HG03135 (cell line): Measurements from ENCODE around the gene PIPOX.
"Not testable (repeated sequence)": the region's sequence is repeated elsewhere in the genome, so short reads cannot be mapped to it uniquely, and the experiment has no call there.

ENCODE experiments used
- ATAC-seq: cut with Tn5 transposase; IDR thresholded peaks from one replicate; pipeline ENCODE4 v1.9.1; 2021; ENCODE audit warnings: mild to moderate bottlenecking, moderate library complexity; ENCODE audit not compliant: unreplicated experiment

PIPOX gene

DNA sequence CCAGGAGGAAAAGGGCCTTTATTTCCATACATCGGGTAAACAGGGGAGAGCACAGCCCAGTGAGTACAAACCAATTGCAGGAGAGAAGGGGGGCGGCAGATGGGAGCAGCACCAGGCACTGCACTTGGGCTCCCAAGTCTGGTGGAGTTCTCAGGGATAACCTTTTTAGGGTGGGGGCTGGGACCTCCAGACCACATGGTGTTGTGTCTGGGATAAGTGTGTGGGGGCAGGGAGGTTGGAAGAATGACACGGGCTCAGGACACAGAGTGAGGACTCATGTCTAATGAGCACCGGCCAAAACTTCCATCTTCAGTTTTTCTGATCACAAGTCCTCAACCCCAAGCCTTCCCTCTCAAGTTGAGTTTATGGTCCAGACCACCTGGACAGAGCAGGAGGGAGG is 30.6 kb downstream of the PIPOX start:
- no peak for ATAC-seq

GRCh38 chr17:29074488-29074887 is 31.5 kb downstream of the PIPOX start:
- ATAC-seq, result no peak

- ATAC-seq, result no peak
Measured at GRCh38 chr17:29076087-29076486, 33.1 kb downstream of the PIPOX start.

DNA sequence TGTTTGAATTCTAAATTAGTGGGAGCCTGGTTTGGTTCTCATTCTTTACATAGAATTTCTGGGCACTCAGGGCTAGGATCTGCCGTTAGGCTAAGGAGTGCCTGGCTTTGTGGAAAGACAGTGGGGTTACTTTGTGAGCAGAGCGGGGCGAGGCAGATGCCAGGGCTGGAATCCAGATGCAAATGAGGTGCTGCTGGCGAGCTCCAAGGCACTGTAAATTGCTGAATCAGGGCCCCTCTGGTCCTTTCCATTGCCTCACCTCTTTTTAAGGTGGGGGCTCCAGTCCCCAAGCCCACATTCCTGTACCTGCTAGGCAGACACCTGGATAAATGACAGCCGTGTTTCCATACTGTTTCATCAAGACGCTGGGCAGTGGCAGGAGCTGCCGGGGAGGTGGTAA is 33.8 kb downstream of the PIPOX start:
- no peak for ATAC-seq

GRCh38 chr17:29077320-29077719 is 34.4 kb downstream of the PIPOX start:
- no peak for ATAC-seq

- no peak for ATAC-seq
Measured at GRCh38 chr17:29078183-29079045, 35.5 kb downstream of the PIPOX start.

GRCh38 chr17:29079433-29079832 is 36.5 kb downstream of the PIPOX start:
- no peak for ATAC-seq

DNA sequence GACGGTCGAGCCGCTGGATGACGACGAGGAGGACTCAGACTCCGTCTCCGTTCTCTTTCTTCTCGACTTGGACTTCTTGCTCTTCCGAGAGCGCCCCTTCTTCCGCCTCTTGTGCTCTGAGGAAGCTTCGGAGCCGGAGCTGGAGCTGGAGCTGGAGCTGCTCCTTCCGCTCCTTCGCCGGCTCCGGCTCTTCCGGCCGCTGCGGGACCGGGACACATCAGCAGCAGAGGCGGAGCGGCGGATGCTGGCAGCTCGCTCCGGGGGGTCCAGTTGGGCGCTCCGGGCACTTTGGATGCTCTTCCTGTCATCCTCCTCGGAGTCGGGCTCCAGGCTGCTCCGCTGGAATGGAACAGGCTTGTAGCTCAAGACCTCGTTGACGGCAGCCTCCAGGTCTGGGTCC is 36.9 kb downstream of the PIPOX start:
- no peak for ATAC-seq

GRCh38 chr17:29080323-29080722 is 37.4 kb downstream of the PIPOX start:
- ATAC-seq, result no peak

DNA sequence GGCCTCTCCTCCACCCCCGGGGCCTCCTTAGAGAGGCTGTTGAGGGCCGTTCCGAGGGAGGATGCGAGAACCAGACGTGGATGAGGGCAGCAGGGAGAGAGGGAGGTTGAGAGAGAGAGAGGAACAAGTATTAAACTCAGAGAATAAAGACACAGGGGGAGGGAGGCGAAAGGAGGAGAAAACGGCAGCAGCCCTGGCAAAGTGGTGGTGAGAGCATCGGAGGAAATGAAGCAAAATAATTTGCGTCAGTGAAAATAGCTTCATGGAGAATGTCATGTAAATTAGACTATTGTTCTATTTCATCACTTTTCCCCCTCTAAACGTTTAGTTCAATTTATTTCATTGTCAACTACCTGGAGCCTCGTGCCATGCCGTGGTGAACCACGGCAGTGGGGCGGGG is 38.0 kb downstream of the PIPOX start:
- no peak for ATAC-seq

DNA sequence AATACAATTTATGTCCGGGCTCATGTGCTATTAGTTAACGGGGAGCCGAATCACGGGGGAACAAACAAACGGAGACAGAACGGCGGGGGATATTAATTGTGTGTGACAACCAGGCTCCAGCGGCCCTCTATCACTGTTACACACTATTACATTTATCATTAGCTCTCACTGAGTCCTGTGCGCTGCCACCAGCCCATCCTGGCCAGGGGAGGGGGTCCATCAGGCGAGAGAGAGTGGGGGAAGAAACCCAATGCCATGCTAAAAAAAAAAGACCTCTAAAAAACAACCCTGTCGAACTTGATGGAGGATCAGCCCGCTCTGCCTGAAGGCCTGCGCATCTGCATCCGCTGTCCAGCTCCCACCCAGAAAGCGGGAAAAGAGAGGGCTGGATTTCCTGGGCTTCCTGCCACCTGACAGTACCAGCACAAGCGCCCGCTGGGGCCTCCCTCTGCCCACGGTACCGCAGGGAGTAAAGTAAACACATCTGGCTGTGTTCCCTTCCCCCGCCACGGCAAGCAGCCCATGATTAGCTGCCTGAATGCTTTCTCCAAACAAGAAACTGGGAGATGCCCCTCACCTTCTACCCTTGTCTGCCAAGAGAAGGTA is 41.7 kb downstream of the PIPOX start:
- ATAC-seq, result no peak

DNA sequence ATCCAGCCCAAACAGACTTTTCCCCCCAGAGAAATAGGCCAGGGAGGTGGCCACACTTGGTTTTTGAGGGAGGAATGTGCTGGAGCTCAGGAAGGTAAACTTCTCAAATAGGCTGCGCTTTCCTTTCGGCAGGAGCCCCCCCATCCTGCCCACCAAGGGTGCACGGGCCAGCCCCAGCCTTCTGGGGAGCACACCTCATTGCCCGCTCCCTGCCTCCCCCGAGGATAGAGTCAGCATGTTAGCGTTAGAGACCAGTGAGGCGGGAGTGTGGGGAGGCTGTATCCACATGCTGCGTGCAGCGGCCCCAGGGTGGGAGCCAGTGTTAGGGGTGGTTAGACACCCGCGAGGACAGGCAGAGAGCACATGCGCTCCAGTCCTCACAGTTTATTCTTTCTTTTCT is 42.3 kb downstream of the PIPOX start:
- no peak for ATAC-seq

DNA sequence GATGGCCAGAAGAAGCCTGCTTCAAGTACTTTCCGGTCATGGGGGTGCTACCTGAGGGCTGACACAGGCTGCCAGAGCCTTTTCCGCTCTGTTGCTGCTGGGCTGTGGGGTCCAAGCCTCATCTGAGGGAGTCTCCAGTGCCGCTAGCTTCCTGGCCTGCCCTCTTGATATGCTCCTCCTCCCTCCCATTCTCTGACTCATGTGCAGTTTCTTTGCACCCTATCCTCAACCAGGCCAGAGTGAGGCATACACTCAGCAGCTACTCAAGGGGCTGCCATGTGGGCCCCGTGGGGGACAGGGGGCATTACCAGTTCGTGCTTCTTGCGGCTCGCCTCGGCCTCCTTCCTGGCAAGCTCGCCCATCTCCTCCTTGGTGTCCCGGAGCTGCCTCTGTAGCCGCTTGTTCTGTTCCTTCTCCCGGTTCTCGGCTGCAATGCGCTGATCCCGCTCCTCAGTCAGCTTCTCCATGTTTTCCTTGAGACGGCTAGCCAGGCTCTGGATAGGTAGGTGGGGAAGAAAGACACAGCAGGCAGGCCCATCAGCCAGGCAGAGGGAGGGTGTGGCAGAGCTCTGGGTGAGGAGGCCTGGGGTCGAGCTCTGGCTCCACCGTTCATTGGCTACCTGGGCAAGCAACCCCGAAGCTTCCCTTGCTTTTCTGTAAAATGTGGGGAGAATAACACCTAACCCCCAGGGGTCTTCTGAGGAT is 43.8 kb downstream of the PIPOX start:
- no peak for ATAC-seq

DNA sequence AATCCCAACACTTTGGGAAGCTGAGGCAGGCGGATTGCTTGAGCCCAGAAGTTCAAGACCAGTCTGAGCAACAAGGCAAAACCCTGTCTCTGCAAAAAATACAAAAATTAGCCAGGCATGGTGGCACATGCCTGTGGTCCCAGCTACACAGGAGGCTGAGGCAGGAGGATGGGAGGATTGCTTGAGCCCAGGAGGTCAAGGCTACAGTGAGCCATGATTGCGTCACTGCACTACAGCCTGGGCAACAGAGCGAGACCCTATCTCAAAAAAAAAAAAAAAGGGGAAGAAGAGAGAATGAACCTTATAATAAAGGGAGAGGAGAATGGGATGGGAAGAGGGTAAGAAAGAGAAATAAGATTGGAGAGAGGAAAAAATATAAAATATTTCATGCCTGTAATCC is 45.8 kb downstream of the PIPOX start:
- ATAC-seq, result not testable (repeated sequence)

GRCh38 chr17:29089601-29090044 is 46.7 kb downstream of the PIPOX start:
- ATAC-seq, result no peak

DNA sequence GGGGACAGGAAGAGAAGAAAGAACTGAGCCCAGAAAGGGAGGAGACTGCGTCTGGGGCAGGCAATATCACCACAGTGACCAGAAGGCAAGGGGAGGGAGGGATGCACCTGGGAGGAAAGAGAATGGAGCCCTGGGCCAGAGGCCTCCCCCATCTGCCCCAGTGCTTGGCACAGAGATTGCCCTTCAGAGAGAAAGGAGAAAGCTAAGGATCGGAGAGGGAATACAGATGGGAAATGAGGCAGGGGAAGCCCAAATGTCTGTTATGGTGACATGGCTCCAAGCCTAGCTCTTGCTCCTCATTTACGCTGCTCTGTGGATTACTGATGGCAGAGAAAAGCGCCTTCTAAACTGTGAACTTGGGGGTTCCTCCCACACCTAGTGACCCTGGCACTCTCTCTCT is 47.2 kb downstream of the PIPOX start:
- no peak for ATAC-seq

GRCh38 chr17:29090750-29091605 is 48.0 kb downstream of the PIPOX start:
- no peak for ATAC-seq

GRCh38 chr17:29091606-29092289 is 48.8 kb downstream of the PIPOX start:
- no peak for ATAC-seq

GRCh38 chr17:29093090-29093871 is 50.3 kb downstream of the PIPOX start:
- ATAC-seq, result no peak
